Amniotic epithelial cell (primary cell): ENCODE measurements around the gene FOXK2.

Experiments used
- DNase-seq: peaks from one replicate; pipeline ENCODE4 v3.0.0-alpha.2; 2010; ENCODE audit warnings: low read depth

Gene FOXK2

DNA sequence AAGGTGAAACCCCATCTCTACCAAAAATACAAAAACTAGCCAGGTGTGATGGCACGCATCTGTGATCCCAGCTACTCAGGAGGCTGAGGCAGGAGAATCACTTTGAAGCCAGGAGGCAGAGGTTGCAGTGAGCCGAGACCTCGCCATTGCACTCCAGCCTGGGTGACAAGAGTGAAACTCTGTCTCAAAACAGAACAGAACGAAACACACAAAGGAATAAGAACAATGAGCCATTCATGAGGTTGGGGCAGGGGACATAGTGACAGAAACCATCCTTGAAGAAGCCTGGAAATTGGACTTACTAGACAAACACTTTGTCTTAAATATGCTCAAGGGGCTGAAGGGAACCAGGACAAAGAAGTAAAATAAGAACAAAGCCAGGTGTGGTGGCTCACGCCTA, 89.3 kb downstream of the FOXK2 start:
- DNase-seq: no peak

DNA sequence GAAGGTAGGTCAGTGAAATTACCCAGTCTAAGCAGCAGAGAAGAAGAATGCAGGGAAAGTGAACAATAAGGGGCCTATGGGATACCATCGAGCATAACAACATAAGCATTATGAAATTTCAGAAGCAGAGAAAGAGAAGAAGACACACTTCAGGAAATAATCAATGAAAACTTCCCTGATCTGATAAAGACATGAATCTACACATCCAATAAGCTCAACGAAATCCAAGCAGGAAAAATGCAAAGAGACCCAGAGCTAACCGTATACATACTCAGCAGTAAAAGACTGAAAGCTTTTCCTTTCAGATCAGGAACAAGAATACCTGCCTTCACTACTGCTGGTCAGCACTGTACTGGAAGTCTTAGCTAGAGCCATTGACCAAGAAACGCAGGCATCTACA, 90.1 kb downstream of the FOXK2 start:
- DNase-seq: no peak

DNA sequence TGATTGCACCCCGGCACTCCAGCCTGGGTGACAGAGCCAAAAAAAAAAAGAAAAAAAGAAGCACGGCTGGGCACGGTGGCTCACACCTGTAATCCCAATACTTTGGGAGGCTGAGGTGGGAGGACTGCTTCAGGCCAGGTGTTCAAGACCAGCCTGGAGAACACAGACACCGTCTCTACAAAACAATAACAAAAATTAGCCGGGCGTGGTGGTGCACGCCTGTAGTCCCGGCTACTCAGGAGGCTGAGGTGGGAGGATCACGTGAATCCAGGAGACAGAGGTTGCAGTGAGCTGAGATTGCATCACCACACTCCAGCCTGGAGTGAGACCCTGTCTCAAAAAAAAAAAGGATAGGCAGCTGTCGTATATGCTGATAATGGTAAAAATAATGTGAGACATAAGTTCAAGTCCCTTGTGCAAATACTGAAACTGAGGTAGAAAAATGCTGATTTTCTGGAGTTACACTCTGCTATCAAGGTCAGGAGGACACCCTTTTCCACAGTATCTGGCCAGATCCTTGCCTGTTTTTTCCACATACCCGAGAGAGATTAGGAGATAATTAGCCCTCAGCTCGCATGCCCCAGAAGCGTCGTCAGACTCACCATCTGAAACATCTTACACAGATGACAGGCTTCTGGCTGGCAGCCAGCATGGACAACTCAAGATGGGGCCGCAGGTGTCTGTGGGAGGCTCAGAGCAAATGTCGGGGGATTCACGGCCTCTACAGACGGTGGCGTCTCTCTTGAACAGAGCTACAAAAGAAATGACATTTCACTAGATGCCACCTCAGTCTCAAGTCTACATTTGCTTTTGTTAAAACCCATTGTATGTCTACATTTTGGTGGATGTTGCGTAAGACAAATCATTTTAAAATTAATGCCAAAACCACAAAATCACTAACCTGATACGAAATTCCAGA, 91.9 kb downstream of the FOXK2 start:
- peak; percentile 90 for DNase-seq

DNA sequence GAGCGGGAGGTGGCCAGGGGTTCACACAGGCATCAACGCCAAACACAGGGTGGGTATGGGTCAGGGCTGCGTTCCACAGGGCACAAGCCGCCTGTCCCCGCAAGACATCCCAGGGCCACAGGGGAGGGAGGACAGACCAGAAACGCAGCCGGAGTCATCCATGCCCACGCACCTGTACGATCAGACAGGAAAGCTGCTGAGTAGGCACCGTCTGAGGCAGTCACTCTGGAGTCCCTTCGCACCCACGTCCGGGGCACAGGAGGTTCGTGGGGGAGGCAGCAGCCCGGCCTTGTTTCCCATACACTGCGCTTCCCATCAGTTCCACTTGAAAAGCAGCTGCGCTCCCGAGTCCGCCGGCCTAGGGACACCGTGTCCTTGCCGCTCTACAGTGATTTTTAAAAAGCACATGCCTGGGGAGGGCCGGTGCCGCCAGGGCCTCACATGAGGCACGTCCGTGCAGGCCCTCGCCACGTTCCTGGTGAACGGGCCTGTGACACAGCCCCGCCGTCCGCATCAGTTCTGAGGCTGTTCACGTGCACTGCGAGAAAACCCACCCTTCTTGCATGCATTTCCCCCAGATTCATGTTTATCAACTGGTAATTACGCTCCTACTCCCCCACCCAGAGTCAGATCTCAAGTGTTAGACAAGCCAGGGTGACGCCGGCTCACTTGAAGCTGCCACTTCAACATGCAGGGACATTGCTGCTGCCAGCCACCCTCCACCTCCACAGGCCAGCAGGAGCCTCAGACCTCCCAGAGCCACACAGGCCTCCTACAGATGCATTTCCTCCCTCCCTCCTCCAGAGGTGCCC, 94.0 kb downstream of the FOXK2 start:
- DNase-seq: no peak

DNA sequence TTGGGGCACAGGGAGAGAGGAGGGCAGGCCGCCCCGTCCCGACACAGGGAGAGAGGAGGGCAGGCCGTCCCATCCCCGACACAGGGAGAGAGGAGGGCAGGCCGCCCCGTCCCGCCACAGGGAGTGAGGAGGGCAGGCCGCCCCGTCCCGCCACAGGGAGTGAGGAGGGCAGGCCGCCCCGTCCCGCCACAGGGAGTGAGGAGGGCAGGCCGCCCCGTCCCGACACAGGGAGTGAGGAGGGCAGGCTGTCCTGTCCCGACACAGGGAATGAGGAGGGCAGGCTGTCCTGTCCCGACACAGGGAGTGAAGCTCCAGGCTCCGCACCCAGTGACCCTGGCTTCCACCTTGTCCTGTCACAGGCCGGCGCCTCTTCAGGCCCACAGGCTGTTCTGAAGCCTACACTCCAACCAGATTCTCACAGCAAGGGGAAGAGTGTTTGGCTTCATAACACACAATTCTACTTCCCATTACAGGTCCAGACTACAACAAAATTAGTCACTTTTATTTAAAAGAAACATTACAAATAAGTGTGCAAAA, 94.6 kb downstream of the FOXK2 start:
- no peak for DNase-seq

DNA sequence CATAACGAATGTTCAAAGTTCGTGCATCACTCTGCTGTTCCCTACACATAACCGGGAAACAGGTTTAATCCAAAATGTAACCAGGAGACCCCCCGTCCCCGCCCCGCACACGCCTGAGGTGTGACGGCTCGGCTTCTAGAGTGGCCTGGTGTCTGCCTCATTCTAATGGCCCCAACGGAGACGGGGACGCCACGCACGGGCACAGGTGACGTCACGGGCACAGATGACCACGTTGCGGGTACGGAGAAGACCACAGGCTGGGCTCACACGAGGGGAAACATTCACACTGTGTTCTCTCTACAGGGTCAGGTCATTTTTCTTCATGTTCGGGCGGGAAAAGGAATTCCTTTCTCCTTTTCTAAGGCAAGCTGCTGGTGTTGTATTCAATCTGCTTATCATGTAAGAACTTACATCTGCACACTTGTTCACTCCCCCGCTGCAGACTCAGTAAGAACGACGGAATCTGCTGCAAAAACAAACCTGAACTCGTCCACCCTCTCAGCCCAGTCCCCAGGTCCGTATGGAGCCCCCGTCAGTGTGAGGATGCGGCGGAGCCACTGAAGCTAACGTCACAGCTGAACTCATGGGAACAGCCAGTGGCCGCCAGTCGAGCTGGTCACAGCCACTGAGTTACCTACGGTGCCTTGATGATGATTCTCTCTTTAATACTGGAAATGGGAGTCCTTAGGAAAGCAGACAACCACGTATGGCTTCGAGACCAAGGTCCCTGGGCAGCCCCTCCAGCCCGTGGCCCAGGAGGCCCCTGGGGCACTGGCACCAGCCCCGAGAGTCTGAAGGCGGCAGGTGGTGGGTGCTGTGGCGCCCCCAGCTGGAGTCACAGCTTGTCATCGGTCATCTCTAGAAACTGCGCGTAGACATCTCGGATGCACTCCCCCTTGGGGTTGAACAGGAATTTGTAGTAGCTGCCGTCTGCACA, 95.8 kb downstream of the FOXK2 start:
- peak; percentile 31 for DNase-seq

DNA sequence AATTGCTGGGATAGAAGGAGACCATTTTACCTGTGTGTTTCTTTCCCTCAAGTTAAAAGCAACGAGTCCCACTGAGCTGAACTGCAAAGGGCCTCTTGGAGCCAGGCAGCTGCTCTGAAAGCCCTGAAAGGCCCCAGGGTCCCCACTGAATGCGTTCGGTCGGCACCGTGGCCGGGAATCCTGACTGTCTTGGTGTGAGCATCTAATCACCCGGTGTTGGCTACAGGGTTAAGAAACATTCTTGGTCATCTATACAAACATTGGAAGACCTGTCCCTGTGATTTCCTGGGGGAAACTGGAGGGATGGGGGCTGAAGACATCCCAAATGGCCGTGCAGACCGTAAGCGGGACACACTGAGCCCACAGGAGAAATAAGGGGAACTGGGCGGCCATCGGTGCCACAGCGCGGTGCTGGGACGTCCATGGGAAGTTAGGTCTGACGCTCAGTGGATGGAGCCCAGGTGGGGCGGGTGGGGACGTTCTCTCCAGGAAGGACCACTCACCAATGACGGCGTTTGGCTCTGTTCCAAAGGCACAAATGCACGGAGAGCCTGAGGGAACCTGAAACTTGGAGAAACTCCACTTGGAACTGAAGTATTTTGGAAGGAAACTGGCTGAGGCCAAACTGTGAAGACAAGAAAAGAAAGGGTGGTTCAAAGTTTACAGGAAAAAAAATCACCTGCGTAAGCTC, 96.6 kb downstream of the FOXK2 start:
- no peak for DNase-seq

DNA sequence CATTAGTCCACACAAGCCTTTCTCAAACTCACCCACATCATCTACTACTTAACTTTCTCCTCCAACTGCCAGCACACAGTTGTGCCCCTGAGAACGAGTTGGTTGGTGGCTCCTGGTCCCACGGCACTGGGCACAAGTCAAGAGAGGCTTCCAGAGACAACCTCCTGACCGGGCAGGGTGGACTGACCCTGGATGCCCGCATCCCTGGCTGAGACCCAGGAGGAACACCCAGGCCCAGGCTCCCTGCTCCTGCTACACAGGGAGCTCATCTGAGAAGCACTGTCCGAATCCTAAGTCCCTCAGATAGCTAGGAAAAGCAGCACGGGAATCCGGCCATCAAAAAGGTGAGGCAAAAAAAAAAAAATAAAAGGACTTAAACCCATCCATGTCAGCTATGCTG, 99.7 kb downstream of the FOXK2 start:
- no peak for DNase-seq

DNA sequence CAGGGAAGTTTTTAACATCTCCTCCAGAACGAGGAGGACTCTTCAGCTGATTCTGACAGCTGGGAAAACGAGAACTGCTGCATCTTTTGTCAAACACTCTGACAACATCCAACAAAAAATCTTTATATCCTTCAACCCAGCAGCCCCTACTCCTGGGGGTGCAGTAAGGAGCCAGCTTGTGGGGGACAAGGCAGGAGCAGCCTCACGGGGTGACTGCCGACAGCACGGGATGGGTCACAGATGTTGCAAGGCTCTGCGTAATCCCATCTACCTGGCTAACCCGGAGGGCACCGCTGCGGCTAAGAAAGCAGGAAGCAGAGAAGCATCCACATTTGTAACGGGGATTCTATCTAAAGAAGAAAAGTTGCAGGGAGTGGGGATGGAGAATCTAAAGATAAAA, 100.1 kb downstream of the FOXK2 start:
- no peak for DNase-seq

DNA sequence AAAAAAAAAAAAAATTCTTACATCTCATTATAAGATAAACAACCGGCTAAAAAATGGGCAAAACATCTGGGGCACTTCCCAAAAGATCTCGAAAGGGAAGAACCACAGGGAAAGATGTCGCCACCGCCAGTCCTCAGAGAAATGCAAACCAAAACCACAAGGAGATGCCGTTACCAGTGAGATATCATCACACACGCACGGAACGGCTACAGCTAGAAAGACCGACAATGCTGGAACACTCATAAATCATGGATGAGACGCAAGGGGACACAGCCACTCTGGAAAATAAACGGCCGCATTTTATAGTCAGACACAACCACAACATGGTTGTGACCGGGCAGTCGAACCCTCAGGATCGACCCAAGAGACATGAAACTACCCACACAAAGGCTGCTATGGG, 104.2 kb downstream of the FOXK2 start:
- peak; percentile 41 for DNase-seq

DNA sequence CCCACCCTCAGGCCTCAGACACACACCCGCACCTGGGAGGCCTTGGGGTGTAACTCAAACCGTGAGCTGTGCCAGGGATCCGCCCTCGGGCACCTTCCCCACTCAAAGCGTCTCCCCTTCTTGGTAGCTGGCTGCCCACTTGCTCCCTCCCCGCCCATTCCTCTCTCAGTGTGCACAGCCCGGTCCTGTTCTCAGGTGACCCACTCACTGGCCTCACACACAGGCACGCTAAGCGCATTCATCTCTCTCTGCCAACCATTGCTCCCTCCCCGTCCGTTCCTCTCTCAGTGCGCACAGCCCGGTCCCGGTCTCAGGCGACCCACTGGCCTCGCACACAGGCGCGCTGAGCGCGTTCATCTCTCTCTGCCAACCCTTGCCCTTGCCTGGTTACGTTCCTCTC, 107.9 kb downstream of the FOXK2 start:
- no peak for DNase-seq

DNA sequence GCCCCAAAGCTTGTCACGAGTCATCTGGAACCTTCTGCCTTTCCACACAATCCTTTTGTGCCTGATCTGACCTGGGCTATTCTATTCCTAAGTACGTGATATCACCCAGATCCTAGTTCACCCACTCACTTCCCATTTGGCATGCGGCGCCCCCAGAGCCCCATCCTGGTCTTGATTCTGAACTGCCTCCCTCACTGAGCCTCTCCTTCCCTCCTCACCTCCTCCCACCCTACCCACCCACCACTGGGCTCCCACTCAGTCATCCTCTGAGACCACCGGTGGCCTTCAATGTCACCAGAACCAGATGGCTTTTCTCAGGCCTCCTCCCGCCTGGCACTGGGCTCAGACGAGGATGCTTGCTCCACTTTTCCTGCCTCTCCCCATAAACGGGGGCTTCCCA, 110.2 kb downstream of the FOXK2 start:
- no peak for DNase-seq

DNA sequence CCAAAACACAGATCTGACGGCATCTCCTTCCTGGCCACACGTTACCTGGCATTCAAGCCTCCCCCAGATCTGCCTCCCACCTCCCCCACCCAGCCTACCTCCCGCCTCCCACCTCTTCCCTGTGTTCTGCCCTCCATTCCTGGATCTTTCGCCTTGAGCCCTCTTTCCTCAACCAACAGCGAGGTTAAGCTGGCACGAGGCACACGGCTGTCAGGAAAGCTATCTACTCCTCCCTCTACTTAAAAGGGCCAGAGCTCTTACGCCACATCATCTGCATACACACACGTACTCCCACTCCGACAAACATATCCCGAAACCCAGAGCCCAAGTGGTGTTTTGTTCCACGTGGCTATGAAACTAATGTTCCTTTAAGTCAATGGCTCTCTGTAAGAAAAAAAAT, 110.7 kb downstream of the FOXK2 start:
- DNase-seq: no peak

DNA sequence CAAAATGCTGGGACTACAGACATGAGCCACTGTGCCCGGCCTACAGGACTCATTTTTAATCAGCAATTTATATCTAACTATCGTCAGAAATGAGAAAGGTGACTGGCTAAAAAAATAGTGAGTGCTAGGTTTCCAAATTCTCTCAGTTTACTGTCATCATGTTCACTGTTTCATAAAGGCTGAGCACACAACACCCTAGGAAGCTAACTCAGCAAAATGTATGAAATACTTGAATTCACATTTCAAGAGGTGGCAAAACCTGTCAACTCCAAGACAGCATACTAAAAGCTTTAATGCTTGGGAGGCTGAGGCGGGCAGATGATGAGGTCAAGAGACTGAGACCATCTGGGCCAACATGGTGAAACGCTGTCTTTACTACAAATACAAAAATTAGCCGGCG, 112.0 kb downstream of the FOXK2 start:
- no peak for DNase-seq

DNA sequence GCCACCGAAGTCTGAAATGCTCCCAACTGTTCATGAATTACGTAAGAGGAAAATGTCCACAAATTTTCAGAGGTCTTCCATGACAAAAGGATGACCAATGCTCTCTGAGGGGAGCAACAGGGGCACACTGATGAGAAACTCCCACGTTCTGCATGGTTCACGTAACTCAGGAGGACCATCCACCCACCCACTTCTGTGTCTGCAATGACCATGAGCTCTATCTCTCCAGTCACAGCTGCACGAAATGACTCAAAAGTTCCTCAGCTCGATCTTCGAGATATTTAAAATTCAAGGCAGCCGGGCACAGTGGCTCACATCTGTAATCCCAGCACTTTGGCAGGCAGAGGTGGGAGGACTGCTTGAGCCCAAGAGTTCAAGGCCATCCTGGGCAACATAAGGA, 112.9 kb downstream of the FOXK2 start:
- no peak for DNase-seq

DNA sequence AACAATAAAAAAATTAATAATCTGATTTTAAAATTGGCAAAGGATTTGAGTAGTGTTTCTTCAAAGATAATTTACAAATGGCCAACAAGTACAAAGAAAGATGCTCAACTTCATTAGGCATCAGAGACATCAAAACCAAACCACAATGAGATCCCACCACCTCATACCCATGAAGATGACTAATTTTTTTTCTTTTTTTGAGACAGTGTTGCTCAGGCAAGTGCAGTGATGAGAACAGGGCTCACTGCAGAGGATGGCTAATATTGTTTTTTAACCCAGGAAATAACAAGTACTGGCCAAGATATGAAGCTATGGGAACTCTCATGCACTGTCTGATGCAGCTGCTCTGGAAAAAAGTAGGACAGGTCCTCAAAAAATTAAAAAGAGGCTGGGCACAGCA, 113.8 kb downstream of the FOXK2 start:
- DNase-seq: no peak

DNA sequence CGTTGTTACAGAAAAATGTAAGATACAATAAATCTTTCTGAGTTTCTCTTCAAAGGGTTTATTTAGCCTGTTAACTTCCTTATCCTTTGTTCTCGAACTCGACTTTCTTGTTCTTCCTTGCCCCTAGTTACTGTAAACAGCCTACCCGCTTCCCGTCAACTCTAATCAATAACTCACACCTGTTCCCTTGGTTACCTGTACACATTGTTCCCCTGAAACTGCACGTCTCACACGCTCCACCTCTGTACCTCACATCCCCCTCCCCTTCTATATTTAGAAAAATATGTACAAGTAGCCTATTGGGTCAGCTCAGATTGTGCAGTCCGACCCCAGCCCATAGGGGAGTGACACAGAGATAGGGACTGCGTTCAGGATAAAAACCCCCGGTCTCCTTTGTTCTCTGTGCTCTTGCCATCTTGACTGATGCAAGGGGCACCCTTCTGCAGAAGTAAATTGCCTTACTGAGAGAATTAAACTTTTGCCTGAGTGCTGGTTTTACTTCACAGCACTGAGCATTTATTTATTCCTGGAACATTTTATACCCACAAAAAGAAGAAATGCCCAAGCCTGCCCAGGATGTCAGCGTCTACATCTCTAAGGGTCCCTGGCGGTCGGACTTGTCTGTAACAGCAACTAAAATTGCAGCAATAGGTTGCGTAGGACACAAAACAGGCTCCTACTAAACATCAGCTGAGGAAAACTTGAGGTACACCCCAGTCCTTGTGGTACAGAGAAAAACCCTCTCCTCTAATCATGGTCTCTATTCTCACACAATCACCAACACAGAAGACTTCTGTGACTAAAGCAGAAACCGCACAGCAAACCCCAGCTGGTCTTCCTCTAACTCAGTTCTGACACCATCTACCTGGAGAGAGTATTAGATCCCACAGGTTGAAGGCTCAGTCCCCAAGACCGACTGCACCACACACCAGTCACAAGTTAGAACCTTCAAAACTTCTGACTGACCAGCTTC, 117.4 kb downstream of the FOXK2 start:
- DNase-seq: no peak

DNA sequence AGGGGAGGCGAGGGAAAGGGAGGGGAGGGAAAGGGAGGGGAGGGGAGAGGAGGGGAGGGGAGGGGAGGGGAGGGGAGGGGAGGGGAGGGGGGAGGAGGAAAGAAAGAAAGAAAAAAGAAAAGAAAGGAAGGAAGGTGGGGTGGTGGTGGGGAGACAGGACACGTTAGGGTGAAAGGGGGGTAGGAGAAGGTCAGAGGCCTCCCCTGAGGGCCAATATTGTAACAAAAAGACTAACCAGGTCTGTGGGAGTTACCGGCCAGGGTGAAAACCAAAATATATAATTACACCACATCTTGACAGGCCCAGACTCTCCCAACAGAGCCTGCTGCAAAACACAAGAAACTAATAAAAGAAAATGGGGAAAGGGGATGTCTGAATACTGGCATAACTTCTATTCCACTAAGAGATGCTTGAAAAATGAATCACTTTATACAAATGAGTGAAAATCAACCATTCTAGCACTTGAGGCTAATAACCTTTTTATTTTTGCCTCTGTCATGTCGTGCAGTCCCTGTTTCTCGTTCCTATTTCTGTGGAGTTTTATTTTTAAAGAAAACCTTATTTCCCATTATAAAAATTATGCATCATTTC, 118.7 kb downstream of the FOXK2 start:
- DNase-seq: no peak

DNA sequence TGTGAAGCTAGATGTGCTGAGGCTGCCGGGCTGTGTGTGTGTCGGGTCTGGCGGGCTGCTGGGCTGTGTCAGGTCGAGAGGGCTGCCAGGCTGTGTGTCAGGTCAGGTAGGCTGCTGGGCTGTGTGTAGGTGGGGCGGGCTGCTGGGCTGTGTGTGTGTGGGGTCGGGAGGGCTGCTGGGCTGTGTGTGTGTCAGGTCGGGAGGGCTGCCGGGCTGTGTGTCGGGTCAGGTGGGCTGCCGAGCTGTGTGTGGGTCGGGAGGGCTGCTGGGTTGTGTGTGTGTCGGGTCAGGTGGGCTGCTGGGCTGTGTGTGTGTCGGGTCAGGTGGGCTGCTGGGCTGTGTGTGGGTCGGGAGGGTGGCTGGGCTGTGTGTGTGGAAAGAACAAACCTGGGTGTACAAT, 120.1 kb downstream of the FOXK2 start:
- DNase-seq: no peak

DNA sequence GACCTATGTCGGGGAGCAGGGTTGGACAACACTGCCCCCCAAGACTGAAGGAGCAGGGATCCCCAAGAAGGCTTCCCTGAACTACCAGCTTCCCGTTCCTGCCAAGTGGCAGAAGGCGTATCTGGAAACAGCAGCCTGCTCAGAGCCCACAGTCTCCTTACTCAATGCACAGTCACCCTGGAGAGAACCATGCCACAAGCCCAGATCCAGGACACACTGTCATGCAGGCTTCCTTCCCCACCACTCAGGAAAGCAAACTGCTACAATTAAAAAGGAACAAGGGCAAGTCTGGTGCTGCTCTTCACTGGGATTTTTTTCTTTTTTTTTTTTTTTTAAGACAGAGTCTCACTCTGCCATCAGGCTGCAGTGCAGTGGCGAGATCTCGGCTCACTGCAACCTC, 120.5 kb downstream of the FOXK2 start:
- no peak for DNase-seq
